Measurements from ENCODE around the gene CA9. TPM values are rescaled to one million over a fixed set of nuclear protein-coding genes. Genes with fewer than 3 reads are reported as not detected.

CA9 gene
- total and polyA plus RNA-seq, 8 donors: 0.26 to 1.8 (median 1.3) TPM; not detected in 1

GRCh38 chr9:35659340-35659739, 14.4 kb upstream of the CA9 start:
- no peaks in the 10 kb centered on the region for H3K9me3 ChIP-seq
- DNase-seq: no peak
- H3K36me3 ChIP-seq: peaks cover 0 to 21% of the 10 kb centered on the region in 2 donors
- ATAC-seq: no peak
- H3K4me1 ChIP-seq: peaks cover 0 to 58% of the 10 kb centered on the region in 2 donors
- peak overlapping the region; percentile 96 to 97 for H3K27ac ChIP-seq
- intact Hi-C loops (cut with DNase I): no loop called here
- TF ChIP-seq CTCF (IDR thresholded peaks at IDR 0.05): no peak
- H3K4me3 ChIP-seq: peak overlapping the region; percentile 83 to 96
- no peaks in the 10 kb centered on the region for H3K27me3 ChIP-seq

GRCh38 chr9:35660966-35661415, 12.7 kb upstream of the CA9 start:
- peaks cover 0 to 75% of the 10 kb centered on the region in 2 donors for H3K4me1 ChIP-seq
- peaks cover 0 to 21% of the 10 kb centered on the region in 2 donors for H3K36me3 ChIP-seq
- peak overlapping the region; percentile 13 to 20 for H3K27ac ChIP-seq
- DNase-seq (peak in 1 of 4 donors; percentile 35), ATAC-seq (no peak)
- TF ChIP-seq CTCF (IDR thresholded peaks at IDR 0.05): no peak
- no peak overlapping the region for H3K4me3 ChIP-seq
- no peaks in the 10 kb centered on the region for H3K27me3 ChIP-seq
- no peaks in the 10 kb centered on the region for H3K9me3 ChIP-seq
- intact Hi-C loops (cut with DNase I): loop anchor here in 1 of 2 donors (10.0 kb wide), 1 partner anchor 64 kb away; no protein-coding TSS in a partner anchor

- no peak for TF ChIP-seq CTCF (IDR thresholded peaks at IDR 0.05)
- Histone ChIP-seq H3K27me3 (no peaks in the 10 kb centered on the region), H3K9me3 (no peaks in the 10 kb centered on the region), H3K36me3 (peaks cover 0 to 21% of the 10 kb centered on the region in 2 donors), H3K4me1 (peaks cover 0 to 68% of the 10 kb centered on the region in 2 donors), H3K4me3 (no peak overlapping the region), H3K27ac (peak overlapping the region in 1 of 2 donors; percentile 20)
- ATAC-seq (no peak), DNase-seq (no peak)
- intact Hi-C loops (cut with DNase I): loop anchor here in 1 of 2 donors (10.0 kb wide), 1 partner anchor 63 kb away; no protein-coding TSS in a partner anchor
These were observed 11.9 kb upstream of the CA9 start for GRCh38 chr9:35661756-35662350.

- Histone ChIP-seq H3K36me3 (peaks cover 0 to 21% of the 10 kb centered on the region in 2 donors), H3K4me1 (peaks cover 0 to 62% of the 10 kb centered on the region in 2 donors), H3K9me3 (no peaks in the 10 kb centered on the region), H3K4me3 (no peak overlapping the region), H3K27ac (peak overlapping the region in 1 of 2 donors; percentile 20), H3K27me3 (no peaks in the 10 kb centered on the region)
- no peak for TF ChIP-seq CTCF (IDR thresholded peaks at IDR 0.05)
- ATAC-seq (no peak), DNase-seq (no peak)
- intact Hi-C loops (cut with DNase I): loop anchor here in 1 of 2 donors (10.0 kb wide), 1 partner anchor 62 kb away; no protein-coding TSS in a partner anchor
These were observed 11.3 kb upstream of the CA9 start for GRCh38 chr9:35662437-35662836.

Measured in left lung (tissue), 10 donors.